SU-DHL-6 (cell line): Measurements from ENCODE around the gene NANOS1.

Experiments
- H2AFZ ChIP-seq: fragments of 200-600 bp; sonication (generic); 2 replicates; pipeline ENCODE4 v1.6.1; 2014; ENCODE audit warnings: low read depth, mild to moderate bottlenecking, moderate library complexity, mixed read lengths, antibody characterized with exemption, low read length; ENCODE audit not compliant: severe bottlenecking
- H3F3A ChIP-seq: fragments of 200-600 bp; shearing (Covaris generic); 2 replicates; pipeline ENCODE4 v1.6.0; 2016; ENCODE audit warnings: antibody characterized with exemption, mild to moderate bottlenecking; ENCODE audit not compliant: insufficient read depth
- H3K27ac ChIP-seq: fragments of 200-600 bp; sonication (generic); 2 replicates; pipeline ENCODE4 v1.5.1; 2016; ENCODE audit warnings: low read depth, mild to moderate bottlenecking, low read length, moderate library complexity, mixed read lengths
- H3K27me3 ChIP-seq: fragments of 200-600 bp; sonication (generic), shearing (Covaris generic); 2 replicates; pipeline ENCODE4 v1.6.0; 2014; ENCODE audit warnings: mild to moderate bottlenecking, low read length
- H3K36me3 ChIP-seq: fragments of 200-600 bp; sonication (generic); 2 replicates; pipeline ENCODE4 v1.6.1; 2014; ENCODE audit warnings: mild to moderate bottlenecking, low read length, mixed read lengths
- H3K4me2 ChIP-seq: fragments of 300-600, 200-600 bp; shearing (Covaris generic), sonication (generic); 2 replicates; pipeline ENCODE4 v1.6.0; 2014; ENCODE audit warnings: low read length, low read depth, mild to moderate bottlenecking; ENCODE audit not compliant: poor library complexity, severe bottlenecking
- H3K4me3 ChIP-seq: fragments of 200-600 bp; sonication (generic); 2 replicates; pipeline ENCODE4 v1.5.1; 2014; ENCODE audit warnings: antibody characterized with exemption, low read length, mild to moderate bottlenecking, mixed read lengths; ENCODE audit not compliant: insufficient read depth, poor library complexity, severe bottlenecking
- H3K79me2 ChIP-seq: fragments of 200-600 bp; sonication (generic); 2 replicates; pipeline ENCODE4 v1.6.1; 2014; ENCODE audit warnings: mild to moderate bottlenecking, low read length, moderate library complexity; ENCODE audit not compliant: insufficient read depth
- H3K9ac ChIP-seq: fragments of 200-600 bp; sonication (generic); 2 replicates; pipeline ENCODE4 v1.7.0; 2014; ENCODE audit warnings: mild to moderate bottlenecking, low read length
- H3K9me2 ChIP-seq: fragments of 200-600 bp; sonication (generic); replicated peaks from 2 replicates; pipeline ENCODE4 v1.6.1; 2014; ENCODE audit warnings: low read length; ENCODE audit not compliant: insufficient read depth
- H3K9me3 ChIP-seq: fragments of 200-600 bp; sonication (generic); 2 replicates; pipeline ENCODE4 v1.6.1; 2014; ENCODE audit warnings: low read length, mixed read lengths; ENCODE audit not compliant: insufficient read depth
- H4K20me1 ChIP-seq: fragments of 200-600 bp; sonication (generic); 2 replicates; pipeline ENCODE4 v1.6.1; 2014; ENCODE audit warnings: low read depth, mild to moderate bottlenecking, antibody characterized with exemption, low read length, moderate library complexity, mixed read lengths
- CTCF ChIP-seq: fragments of 200-600 bp; sonication (generic); IDR thresholded peaks from one replicate; pipeline ENCODE4 v1.5.1; 2017; ENCODE audit warnings: antibody characterized with exemption, mild to moderate bottlenecking, low read length, moderate library complexity; ENCODE audit not compliant: insufficient read depth, poor library complexity, severe bottlenecking
- EZH2phosphoT487 ChIP-seq: fragments of 200-600 bp; sonication (generic), shearing (Covaris generic); conservative IDR thresholded peaks from 2 replicates; pipeline ENCODE4 v1.6.1; 2018; ENCODE audit warnings: mild to moderate bottlenecking, antibody characterized with exemption, low read length, moderate library complexity, mixed read lengths

Gene NANOS1

GRCh38 chr10:118995739-118996138, 33.8 kb upstream of the NANOS1 start:
- Histone ChIP-seq H3F3A (no peaks in the 10 kb centered on the region), H3K9me3 (no peaks in the 10 kb centered on the region), H3K36me3 (no peaks in the 10 kb centered on the region), H3K27me3 (no peaks in the 10 kb centered on the region), H3K9ac (no peak overlapping the region), H3K27ac (no peak overlapping the region), H4K20me1 (no peaks in the 10 kb centered on the region), H3K4me2 (no peak overlapping the region), H3K9me2 (no peaks in the 10 kb centered on the region), H3K4me3 (no peak overlapping the region), H2AFZ (no peak overlapping the region), H3K79me2 (no peaks in the 10 kb centered on the region)
- TF ChIP-seq CTCF: no peak
- TF ChIP-seq EZH2phosphoT487: no peak

DNA sequence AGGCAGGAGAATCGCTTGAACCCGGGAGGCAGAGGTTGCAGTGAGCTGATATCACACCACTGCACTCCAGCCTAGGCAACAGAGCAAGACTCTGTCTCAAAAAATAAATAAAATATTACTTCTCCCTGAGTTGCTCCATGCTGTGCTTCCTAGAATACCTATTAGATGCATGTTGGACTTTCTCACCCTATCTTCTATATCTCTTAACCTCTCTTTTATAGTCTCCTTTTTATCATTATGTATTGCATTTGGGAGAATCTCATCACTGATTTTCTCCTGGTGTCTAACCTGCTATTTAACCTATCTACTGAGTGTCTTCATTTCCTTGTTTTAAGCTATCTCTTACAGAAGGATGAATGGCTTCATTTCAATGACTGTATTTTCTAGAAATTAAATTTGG, 32.1 kb upstream of the NANOS1 start:
- Histone ChIP-seq H3K9me2 (no peaks in the 10 kb centered on the region), H4K20me1 (no peaks in the 10 kb centered on the region), H2AFZ (no peak overlapping the region), H3K4me3 (no peak overlapping the region), H3K36me3 (no peaks in the 10 kb centered on the region), H3F3A (no peaks in the 10 kb centered on the region), H3K79me2 (no peaks in the 10 kb centered on the region), H3K4me2 (no peak overlapping the region), H3K9me3 (no peaks in the 10 kb centered on the region), H3K27me3 (no peaks in the 10 kb centered on the region), H3K9ac (no peak overlapping the region), H3K27ac (no peak overlapping the region)
- TF ChIP-seq EZH2phosphoT487 (no peak), CTCF (no peak)

DNA sequence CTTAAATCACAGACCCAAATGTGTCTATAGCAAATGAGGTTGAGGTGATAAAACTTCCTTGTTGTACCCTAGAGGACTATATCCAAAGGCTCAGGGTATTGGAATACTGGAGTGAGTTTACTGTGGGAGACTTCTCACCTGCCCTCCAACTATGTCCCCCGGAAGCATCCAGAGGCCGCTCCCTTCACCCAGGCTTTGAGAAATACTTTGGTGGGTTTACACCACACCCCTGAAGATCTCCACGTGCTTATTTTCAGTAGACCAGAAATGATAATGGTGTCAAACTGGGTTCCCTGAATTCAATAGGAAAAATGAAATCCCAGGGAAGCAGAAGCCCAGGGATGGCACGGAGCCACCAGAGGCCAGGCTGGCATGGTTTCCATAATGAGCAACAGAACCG, 31.3 kb upstream of the NANOS1 start:
- no peak overlapping the region for H2AFZ ChIP-seq
- H3K9me2 ChIP-seq: no peaks in the 10 kb centered on the region
- no peaks in the 10 kb centered on the region for H3F3A ChIP-seq
- no peaks in the 10 kb centered on the region for H3K36me3 ChIP-seq
- TF ChIP-seq CTCF (no peak), EZH2phosphoT487 (no peak)
- H3K9ac ChIP-seq: no peak overlapping the region
- no peak overlapping the region for H3K4me2 ChIP-seq
- no peaks in the 10 kb centered on the region for H3K79me2 ChIP-seq
- no peak overlapping the region for H3K4me3 ChIP-seq
- H3K27me3 ChIP-seq: no peaks in the 10 kb centered on the region
- no peak overlapping the region for H3K27ac ChIP-seq
- no peaks in the 10 kb centered on the region for H3K9me3 ChIP-seq
- no peaks in the 10 kb centered on the region for H4K20me1 ChIP-seq
